Uterus (tissue), 4 donors: ENCODE measurements around the gene RPS29. TPM values are rescaled to one million over a fixed set of nuclear protein-coding genes. Genes with fewer than 3 reads are reported as not detected.

ENCODE experiments used
- DNase-seq, 2 donors: peaks; one replicate each; pipeline ENCODE4 v3.0.0-alpha.2; 2019 to 2020
- H3K27ac ChIP-seq, 2 donors: fragments of 200-600 bp; sonication (generic); 1 replicate in 1 of 2; 2 replicates in 1 of 2; pipeline ENCODE4 v1.5.1; 2016 to 2018
- H3K27me3 ChIP-seq, 2 donors: fragments of 200-600 bp; sonication (generic); one replicate each; pipeline ENCODE4 v1.5.1; 2018 to 2019; ENCODE audit warnings: control low read depth in 1 of 2
- H3K36me3 ChIP-seq, 2 donors: fragments of 200-600 bp; sonication (generic); one replicate each; pipeline ENCODE4 v1.5.1; 2019; ENCODE audit warnings: control low read depth in 1 of 2
- H3K4me1 ChIP-seq, 2 donors: fragments of 200-600 bp; sonication (generic); one replicate each; pipeline ENCODE4 v1.5.1; 2018 to 2019; ENCODE audit warnings: control low read depth in 1 of 2
- H3K4me3 ChIP-seq, 2 donors: fragments of 200-600 bp; sonication (generic); 1 replicate in 1 of 2; 2 replicates in 1 of 2; pipeline ENCODE4 v1.5.1; 2018 to 2019; ENCODE audit warnings: mild to moderate bottlenecking in 1 of 2
- H3K9me3 ChIP-seq, 2 donors: fragments of 200-600 bp; sonication (generic); one replicate each; pipeline ENCODE4 v1.5.1; 2019; ENCODE audit warnings: control low read depth in 1 of 2
- POLR2A ChIP-seq, 2 donors: fragments of 450-650 bp; IDR thresholded peaks; one replicate each; pipeline ENCODE4 v1.6.1; 2016; ENCODE audit warnings: antibody characterized with exemption in 2 of 2, mild to moderate bottlenecking in 1 of 2, moderate library complexity in 1 of 2
- intact Hi-C: fragments of 100-400 bp; cut with DNase I; formaldehyde crosslinking; loops from one replicate; pipeline ENCODE4 v1.15.1; 2023; ENCODE audit warnings: low total_unique reads
- total RNA-seq, 4 donors: library from RNA; depleted of rRNA in 3 of 4; stranded (reverse); fragments of >200 nt in 3 of 4; gene quantifications; one replicate each; pipeline versions ENCODE4 v1.1.0 to v1.2.4, GENCODE V29; 2014 to 2023
- TF ChIP-seq, protein P1 (sequence below), 4 experiments: fragments of 200-600 bp in 2 of 4; fragments of 450-650 bp in 2 of 4; sonication (generic) in 2 of 4; IDR thresholded peaks; one replicate each; pipeline ENCODE4 v1.5.1; 2016 to 2019; ENCODE audit warnings: antibody characterized with exemption in 4 of 4, mild to moderate bottlenecking in 2 of 4, moderate library complexity in 1 of 4
- donor health status: DM: yes; HTN: yes; CAD: no.

Gene RPS29
- total RNA-seq, 4 donors from 2014 or later = 1,068 to 7,966 (median 2,908) TPM

DNA sequence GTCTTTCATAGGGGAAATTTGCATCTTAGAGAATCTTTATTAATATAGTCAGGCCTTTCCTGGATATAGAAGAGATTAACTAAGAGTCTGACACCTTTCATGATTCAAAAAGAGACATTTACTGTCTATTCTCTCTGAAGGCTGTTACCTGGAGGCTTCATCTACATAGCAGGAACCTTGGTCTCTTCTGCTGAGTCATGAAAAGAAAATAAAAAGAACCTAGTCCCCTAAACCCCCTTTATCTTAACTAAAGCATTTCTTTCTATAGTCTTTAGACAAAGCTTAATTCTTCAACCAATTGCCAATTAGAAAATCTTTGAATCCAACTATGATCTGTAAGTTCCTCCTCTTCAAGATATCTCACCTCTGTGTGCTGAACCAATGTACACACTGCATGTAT is 33.1 kb downstream of the RPS29 start:
- intact Hi-C loops = no loop called here
- no peak for DNase-seq
- H3K9me3 ChIP-seq = no peaks in the 10 kb centered on the region
- H3K36me3 ChIP-seq = no peaks in the 10 kb centered on the region
- no peaks in the 10 kb centered on the region for H3K4me1 ChIP-seq
- no peak overlapping the region for H3K4me3 ChIP-seq
- H3K27ac ChIP-seq = no peak overlapping the region
- TF ChIP-seq, protein P1, sequence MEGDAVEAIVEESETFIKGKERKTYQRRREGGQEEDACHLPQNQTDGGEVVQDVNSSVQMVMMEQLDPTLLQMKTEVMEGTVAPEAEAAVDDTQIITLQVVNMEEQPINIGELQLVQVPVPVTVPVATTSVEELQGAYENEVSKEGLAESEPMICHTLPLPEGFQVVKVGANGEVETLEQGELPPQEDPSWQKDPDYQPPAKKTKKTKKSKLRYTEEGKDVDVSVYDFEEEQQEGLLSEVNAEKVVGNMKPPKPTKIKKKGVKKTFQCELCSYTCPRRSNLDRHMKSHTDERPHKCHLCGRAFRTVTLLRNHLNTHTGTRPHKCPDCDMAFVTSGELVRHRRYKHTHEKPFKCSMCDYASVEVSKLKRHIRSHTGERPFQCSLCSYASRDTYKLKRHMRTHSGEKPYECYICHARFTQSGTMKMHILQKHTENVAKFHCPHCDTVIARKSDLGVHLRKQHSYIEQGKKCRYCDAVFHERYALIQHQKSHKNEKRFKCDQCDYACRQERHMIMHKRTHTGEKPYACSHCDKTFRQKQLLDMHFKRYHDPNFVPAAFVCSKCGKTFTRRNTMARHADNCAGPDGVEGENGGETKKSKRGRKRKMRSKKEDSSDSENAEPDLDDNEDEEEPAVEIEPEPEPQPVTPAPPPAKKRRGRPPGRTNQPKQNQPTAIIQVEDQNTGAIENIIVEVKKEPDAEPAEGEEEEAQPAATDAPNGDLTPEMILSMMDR (IDR thresholded peaks at IDR 0.05) = no peak
- no peak for TF ChIP-seq POLR2A (IDR thresholded peaks at IDR 0.05)
- no peaks in the 10 kb centered on the region for H3K27me3 ChIP-seq

DNA sequence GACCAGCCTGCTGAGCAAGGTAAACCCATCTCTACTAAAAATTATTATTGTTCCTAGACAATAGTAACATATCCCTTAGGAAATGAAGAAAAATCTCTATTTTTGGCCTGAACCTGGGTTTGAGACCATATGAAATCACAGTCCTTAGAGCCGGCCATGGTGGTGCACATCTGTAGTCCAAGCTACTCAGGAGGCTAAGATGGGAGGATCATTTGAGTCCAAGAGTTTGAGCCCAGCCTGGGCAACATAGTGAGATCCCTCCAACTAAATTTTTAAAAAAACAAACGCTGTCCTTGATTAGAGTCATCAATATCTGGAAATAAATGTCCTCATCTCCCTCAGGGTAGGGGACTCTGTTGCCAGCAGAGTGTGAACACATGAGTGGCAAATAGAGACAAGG is 34.6 kb downstream of the RPS29 start:
- DNase-seq = no peak

DNA sequence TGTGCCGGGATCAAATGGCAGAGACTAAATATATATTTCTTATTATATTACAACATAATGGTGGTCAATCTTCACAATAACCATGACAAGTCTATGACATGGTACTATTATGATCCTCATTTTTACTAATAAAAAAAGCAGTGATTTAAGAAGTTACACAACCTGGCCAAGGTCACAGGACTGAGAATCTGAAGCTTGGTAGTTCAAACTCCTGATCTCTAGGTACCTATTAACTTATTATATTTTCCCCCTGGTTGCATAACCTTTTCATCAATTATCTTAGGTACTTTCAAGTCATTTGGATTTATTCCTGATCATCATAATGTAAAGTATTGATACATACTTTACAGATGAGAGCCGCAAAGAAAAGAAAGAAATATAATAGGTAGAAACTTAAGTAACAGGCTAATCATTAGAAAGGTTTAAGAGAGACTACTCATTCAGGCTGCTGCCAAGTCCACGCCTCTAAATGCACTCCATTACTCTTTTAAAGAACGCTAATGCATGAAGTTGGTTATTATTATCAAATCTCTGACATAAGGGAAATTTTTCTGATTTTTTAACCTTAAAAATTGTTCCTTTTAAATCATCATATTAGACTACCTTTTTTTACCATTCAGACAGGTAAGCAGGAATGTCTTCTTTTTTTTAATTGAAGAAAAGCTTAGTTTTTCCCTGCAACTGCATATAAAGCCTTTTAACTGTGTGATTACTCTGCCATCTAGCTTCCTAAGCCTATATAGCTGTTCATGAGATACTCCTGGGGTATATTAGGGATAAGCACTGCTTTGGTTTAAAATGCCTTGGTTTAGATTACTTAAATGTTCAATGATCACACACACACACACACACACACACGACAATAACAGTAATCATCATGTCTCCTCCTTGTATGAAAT is 35.6 kb downstream of the RPS29 start:
- H3K9me3 ChIP-seq = no peaks in the 10 kb centered on the region
- H3K4me1 ChIP-seq = no peaks in the 10 kb centered on the region

More for the DNA sequence above, 34.6 kb downstream of the RPS29 start:
- Histone ChIP-seq H3K4me1 (no peaks in the 10 kb centered on the region), H3K9me3 (no peaks in the 10 kb centered on the region), H3K27me3 (no peaks in the 10 kb centered on the region), H3K4me3 (no peak overlapping the region), H3K27ac (no peak overlapping the region), H3K36me3 (no peaks in the 10 kb centered on the region)
- TF ChIP-seq, protein P1 (IDR thresholded peaks at IDR 0.05) = no peak
- TF ChIP-seq POLR2A (IDR thresholded peaks at IDR 0.05) = no peak
- intact Hi-C loops = no loop called here

DNA sequence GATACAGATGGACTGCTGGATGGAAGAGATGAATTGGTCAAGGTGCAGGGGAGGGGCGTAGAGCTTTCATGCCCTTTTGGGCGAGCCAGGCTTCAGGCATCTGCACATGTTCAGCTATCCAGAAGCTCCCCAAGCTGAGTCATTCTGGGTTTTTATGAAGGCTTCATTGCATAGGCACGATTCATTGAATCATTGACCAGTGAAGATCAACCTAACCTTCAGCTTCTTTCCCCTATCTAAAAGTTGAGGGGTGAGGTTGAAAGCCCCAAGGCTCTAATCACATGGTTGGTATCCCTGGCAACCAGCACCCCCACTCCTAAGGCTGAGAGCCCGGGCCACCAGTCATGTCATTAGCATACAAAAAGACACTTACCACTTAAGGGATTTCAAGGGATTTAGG is 36.3 kb downstream of the RPS29 start:
- no peaks in the 10 kb centered on the region for H3K36me3 ChIP-seq
- TF ChIP-seq, protein P1 (IDR thresholded peaks at IDR 0.05) = no peak
- TF ChIP-seq POLR2A (IDR thresholded peaks at IDR 0.05) = no peak
- no peaks in the 10 kb centered on the region for H3K27me3 ChIP-seq
- H3K9me3 ChIP-seq = no peaks in the 10 kb centered on the region
- H3K4me3 ChIP-seq = no peak overlapping the region
- intact Hi-C loops = no loop called here
- H3K27ac ChIP-seq = no peak overlapping the region
- DNase-seq = no peak
- H3K4me1 ChIP-seq = no peaks in the 10 kb centered on the region

More for the DNA sequence above, 35.6 kb downstream of the RPS29 start:
- TF ChIP-seq POLR2A (IDR thresholded peaks at IDR 0.05) = no peak
- TF ChIP-seq, protein P1 (IDR thresholded peaks at IDR 0.05) = no peak
- Histone ChIP-seq H3K4me3 (no peak overlapping the region), H3K36me3 (no peaks in the 10 kb centered on the region), H3K27me3 (no peaks in the 10 kb centered on the region), H3K27ac (no peak overlapping the region)
- no peak for DNase-seq
- intact Hi-C loops = no loop called here

DNA sequence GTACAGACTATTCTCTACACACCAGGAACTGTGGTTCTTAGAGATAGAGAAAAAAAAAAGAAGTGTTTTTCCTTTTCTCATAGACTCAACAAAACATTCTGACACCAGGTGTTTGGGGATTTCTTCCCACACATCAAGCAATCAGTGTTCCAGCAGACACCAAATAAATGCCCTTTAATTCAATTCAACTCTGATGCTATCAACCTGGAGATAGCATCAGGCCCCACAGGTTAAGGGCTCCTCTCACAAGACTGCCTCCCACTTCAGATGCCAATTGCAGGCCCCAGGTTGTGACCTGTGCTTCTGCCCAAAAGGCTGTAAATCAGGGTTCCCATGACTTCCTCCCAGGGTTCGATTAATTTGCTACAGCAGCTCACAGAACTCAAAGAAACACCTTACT is 36.7 kb downstream of the RPS29 start:
- DNase-seq = no peak
- Histone ChIP-seq H3K36me3 (no peaks in the 10 kb centered on the region), H3K4me3 (no peak overlapping the region), H3K27ac (no peak overlapping the region), H3K4me1 (no peaks in the 10 kb centered on the region), H3K9me3 (no peaks in the 10 kb centered on the region), H3K27me3 (no peaks in the 10 kb centered on the region)
- TF ChIP-seq, protein P1 (IDR thresholded peaks at IDR 0.05) = no peak
- TF ChIP-seq POLR2A (IDR thresholded peaks at IDR 0.05) = no peak
- intact Hi-C loops = no loop called here
